Pancreas (tissue), 10 donors: Measurements from ENCODE around the gene CRMP1. TPM values are rescaled to one million over a fixed set of nuclear protein-coding genes. Genes with fewer than 3 reads are reported as not detected.
"Not testable (repeated sequence)": the region's sequence is repeated elsewhere in the genome, so short reads cannot be mapped to it uniquely, and the experiment has no call there.

Experiments
- ATAC-seq, 4 donors: fragments of 200-7000 bp; cut with Tn5 transposase; one replicate each; pipeline versions ENCODE4 v1.8.0 to v1.9.1; 2020; ENCODE audit warnings: mild to moderate bottlenecking in 4 of 4, moderate library complexity in 4 of 4
- DNase-seq, 6 donors: peaks; one replicate each; pipeline ENCODE4 v3.0.0-alpha.2; 2020
- FAIRE-seq: peaks from 2 replicates; lab custom pipeline; 2012; peaks lifted over from hg19 to GRCh38; lab: Jason Lieb, UNC
- H3K27ac ChIP-seq, 4 donors: fragments of 200-600 bp; sonication (generic); 1 replicate in 3 of 4; 2 replicates in 1 of 4; pipeline versions ENCODE4 v1.5.0 to v1.8.0; 2020
- H3K27me3 ChIP-seq, 4 donors: fragments of 200-600 bp; one replicate each; pipeline ENCODE4 v1.8.0; 2021
- H3K36me3 ChIP-seq, 3 donors: fragments of 200-600 bp; sonication (generic) in 1 of 3; one replicate each; pipeline versions ENCODE4 v1.5.0 to v1.8.0; 2020 to 2021
- H3K4me1 ChIP-seq, 3 donors: fragments of 200-600 bp; one replicate each; pipeline ENCODE4 v1.8.0; 2021
- H3K4me3 ChIP-seq, 4 donors: fragments of 200-600 bp; sonication (generic) in 2 of 4; one replicate each; pipeline versions ENCODE4 v1.5.0 to v1.8.0; 2020 to 2021
- H3K9me3 ChIP-seq, 4 donors: fragments of 200-600 bp; one replicate each; pipeline ENCODE4 v1.8.0; 2021
- WGBS, 2 donors: extraction: QIAGEN DNeasy Blood & Tissue Kit; methylation state at CpG; one replicate each; pipeline ENCODE4 v1.1.7; 2013; 5-methylcytosine and 5-hydroxymethylcytosine counted together
- intact Hi-C, 3 donors: fragments of 100-400 bp; cut with DNase I; formaldehyde crosslinking; loops; one replicate each; pipeline versions ENCODE4 v1.11.1 to v1.14.2; 2022
- polyA plus RNA-seq, 2 donors: library from polyadenylated mRNA; stranded (reverse); fragments of 200-250 nt; gene quantifications; one replicate each; pipeline ENCODE4 v1.2.3, GENCODE V29; 2013
- total RNA-seq, 6 donors: library from RNA; stranded (reverse); fragmentation: NEBNext Ultra II Directional in 4 of 6; extraction: Animal tissue kit (Norgen Biotek cat#: 25700) in 4 of 6; gene quantifications; one replicate each; pipeline versions ENCODE4 v1.2.1 to v1.2.4, GENCODE V29; 2021 to 2023
- TF ChIP-seq, protein P1 (sequence below), 4 donors: fragments of 200-600 bp; sonication (generic) in 3 of 4; IDR thresholded peaks; one replicate each; pipeline versions ENCODE4 v1.5.0 to v1.8.0; 2021; ENCODE audit warnings: antibody characterized with exemption in 4 of 4
- donor health status: healthy with polysubstance abuse.
- donor health status: DM: no; HTN: no; CAD: no; lungs with moderate emphysema.
- donor health status: DM: no; HTN: no; CAD: no.
- donor health status: control.
- donor health status: control.
- donor health status: Bipolar disorder and iron deficiency.
- donor health status: DM: yes; HTN: yes; CAD: no.
- donor health status: DM: no; HTN: no; CAD: no.
- donor health status: DM: no; HTN: no; CAD: no.
- donor health status: DM: yes; HTN: yes; CAD: no.

CRMP1 gene
- total and polyA plus RNA-seq, 8 donors, result 0.69 to 21.4 (median 2.6) TPM

DNA sequence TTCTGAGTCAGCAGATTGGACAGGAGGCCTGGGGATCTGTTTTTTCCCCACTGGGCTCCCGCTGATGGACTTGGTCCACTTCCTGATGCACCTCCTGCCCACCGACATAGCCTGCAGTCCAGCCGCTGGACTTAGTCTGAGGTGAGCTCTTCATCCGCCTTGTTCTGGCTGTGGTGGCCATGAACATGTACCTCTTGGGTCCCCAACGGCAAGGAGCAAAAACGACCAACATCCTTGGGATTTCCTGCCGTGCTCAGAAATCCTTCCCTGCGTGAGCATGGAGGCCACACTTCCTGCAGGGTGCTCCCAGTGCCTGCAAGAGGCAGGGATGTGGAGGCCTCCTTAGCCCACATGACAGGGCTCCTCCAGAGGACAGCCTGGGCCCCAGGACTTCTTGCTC, 76.8 kb downstream of the CRMP1 start:
- intact Hi-C loops, result loop anchor here in 1 of 3 donors (10.0 kb wide), 1 partner anchor 761 kb away; the partner anchor contains the start of gene STK32B
- TF ChIP-seq, protein P1, sequence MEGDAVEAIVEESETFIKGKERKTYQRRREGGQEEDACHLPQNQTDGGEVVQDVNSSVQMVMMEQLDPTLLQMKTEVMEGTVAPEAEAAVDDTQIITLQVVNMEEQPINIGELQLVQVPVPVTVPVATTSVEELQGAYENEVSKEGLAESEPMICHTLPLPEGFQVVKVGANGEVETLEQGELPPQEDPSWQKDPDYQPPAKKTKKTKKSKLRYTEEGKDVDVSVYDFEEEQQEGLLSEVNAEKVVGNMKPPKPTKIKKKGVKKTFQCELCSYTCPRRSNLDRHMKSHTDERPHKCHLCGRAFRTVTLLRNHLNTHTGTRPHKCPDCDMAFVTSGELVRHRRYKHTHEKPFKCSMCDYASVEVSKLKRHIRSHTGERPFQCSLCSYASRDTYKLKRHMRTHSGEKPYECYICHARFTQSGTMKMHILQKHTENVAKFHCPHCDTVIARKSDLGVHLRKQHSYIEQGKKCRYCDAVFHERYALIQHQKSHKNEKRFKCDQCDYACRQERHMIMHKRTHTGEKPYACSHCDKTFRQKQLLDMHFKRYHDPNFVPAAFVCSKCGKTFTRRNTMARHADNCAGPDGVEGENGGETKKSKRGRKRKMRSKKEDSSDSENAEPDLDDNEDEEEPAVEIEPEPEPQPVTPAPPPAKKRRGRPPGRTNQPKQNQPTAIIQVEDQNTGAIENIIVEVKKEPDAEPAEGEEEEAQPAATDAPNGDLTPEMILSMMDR (IDR thresholded peaks at IDR 0.05), result no peak
- DNase-seq (no peak), ATAC-seq (no peak), FAIRE-seq (no peak)
- H3K4me1 ChIP-seq, result no peaks in the 10 kb centered on the region
- no peaks in the 10 kb centered on the region for H3K9me3 ChIP-seq
- no peak overlapping the region for H3K4me3 ChIP-seq
- H3K27ac ChIP-seq, result no peak overlapping the region
- H3K36me3 ChIP-seq, result no peaks in the 10 kb centered on the region
- 88 to 89% methylated on average over 8 of the region's 8 CpGs for WGBS, 2 donors
- no peaks in the 10 kb centered on the region for H3K27me3 ChIP-seq

DNA sequence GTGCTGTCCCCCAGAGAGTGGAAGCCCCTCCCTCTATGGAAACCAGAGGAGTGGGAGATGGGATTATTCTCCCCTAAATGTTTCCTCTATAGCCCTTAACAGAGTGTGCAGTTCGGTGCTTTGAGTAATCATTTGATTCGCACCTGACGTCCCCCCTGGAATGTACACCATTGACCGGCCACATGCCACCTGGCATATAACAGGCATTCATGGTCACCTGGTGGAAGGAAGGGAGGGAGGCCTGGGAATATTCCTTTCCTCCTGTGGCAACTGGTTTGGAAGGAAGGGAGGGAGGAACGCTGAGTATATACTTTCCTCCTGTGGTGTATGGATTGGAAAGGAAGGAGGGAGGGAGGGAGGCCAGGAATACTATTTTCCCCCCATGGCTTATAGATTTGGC, 77.2 kb downstream of the CRMP1 start:
- TF ChIP-seq, protein P1 (IDR thresholded peaks at IDR 0.05), result no peak
- Histone ChIP-seq H3K36me3 (no peaks in the 10 kb centered on the region), H3K9me3 (no peaks in the 10 kb centered on the region), H3K4me1 (no peaks in the 10 kb centered on the region), H3K27ac (no peak overlapping the region), H3K27me3 (no peaks in the 10 kb centered on the region), H3K4me3 (no peak overlapping the region)
- 86 to 91% methylated on average over 5 of the region's 5 CpGs for WGBS, 2 donors
- ATAC-seq, result peak in 2 of 4 donors; percentile 54 to 71
- no peak for DNase-seq
- FAIRE-seq, result no peak
- intact Hi-C loops, result loop anchor here in 1 of 3 donors (10.0 kb wide), 1 partner anchor 761 kb away; the partner anchor contains the start of gene STK32B

DNA sequence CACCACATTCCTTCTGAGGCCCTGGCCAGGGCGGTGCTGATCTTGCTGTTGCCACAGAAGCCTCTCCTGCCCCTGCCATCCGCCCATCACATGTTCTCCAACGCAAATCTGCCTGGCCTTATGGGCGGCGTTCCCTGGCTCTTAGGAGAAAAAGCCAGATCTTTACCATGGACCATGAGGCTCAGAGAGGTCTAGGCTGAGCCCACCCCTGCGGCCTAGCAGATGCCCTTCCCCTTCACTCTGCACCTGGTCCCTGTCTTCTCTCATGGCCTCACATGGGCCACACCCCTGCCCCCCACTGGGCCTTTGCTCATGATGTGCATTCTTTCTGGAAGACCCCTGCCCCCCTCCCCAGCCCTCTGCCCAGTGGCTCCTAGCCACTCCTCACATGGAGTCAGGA, 78.5 kb downstream of the CRMP1 start:
- H3K4me1 ChIP-seq, result no peaks in the 10 kb centered on the region
- H3K27me3 ChIP-seq, result no peaks in the 10 kb centered on the region
- no peaks in the 10 kb centered on the region for H3K9me3 ChIP-seq
- WGBS, 2 donors, result 87 to 93% methylated on average over 6 of the region's 6 CpGs
- peaks cover 0 to 11% (median 0%) of the 10 kb centered on the region in 3 donors for H3K36me3 ChIP-seq
- H3K4me3 ChIP-seq, result no peak overlapping the region
- DNase-seq (no peak), FAIRE-seq (no peak), ATAC-seq (no peak)
- H3K27ac ChIP-seq, result no peak overlapping the region
- TF ChIP-seq, protein P1 (IDR thresholded peaks at IDR 0.05), result no peak
- intact Hi-C loops, result loop anchor here in 1 of 3 donors (10.0 kb wide), 1 partner anchor 760 kb away; the partner anchor contains the start of gene STK32B

DNA sequence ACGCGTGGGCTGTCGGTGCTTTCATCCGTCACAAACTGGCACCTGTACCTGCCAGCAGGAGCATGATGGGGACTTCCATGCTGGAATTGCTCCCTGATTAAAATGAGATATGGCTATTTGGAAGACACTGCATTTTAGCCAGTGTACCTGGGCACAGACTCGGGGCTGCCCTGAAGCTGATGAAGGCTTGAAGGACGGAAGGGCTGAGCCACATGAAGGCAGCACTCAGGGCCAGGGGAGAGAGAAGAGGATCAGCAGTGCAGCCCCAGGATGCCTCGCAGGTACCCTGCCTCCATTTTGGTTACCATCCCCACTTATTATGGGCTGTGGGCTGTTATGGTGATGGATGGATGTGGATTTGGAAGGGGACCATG, 79.0 kb downstream of the CRMP1 start:
- H3K4me1 ChIP-seq, result no peaks in the 10 kb centered on the region
- no peaks in the 10 kb centered on the region for H3K9me3 ChIP-seq
- ATAC-seq (no peak), FAIRE-seq (no peak), DNase-seq (no peak)
- H3K27ac ChIP-seq, result no peak overlapping the region
- TF ChIP-seq, protein P1 (IDR thresholded peaks at IDR 0.05), result no peak
- peaks cover 0 to 14% (median 0%) of the 10 kb centered on the region in 3 donors for H3K36me3 ChIP-seq
- no peak overlapping the region for H3K4me3 ChIP-seq
- intact Hi-C loops, result loop anchor here in 1 of 3 donors (10.0 kb wide), 1 partner anchor 759 kb away; the partner anchor contains the start of gene STK32B
- WGBS, 2 donors, result 86 to 92% methylated on average over 7 of the region's 7 CpGs
- no peaks in the 10 kb centered on the region for H3K27me3 ChIP-seq

DNA sequence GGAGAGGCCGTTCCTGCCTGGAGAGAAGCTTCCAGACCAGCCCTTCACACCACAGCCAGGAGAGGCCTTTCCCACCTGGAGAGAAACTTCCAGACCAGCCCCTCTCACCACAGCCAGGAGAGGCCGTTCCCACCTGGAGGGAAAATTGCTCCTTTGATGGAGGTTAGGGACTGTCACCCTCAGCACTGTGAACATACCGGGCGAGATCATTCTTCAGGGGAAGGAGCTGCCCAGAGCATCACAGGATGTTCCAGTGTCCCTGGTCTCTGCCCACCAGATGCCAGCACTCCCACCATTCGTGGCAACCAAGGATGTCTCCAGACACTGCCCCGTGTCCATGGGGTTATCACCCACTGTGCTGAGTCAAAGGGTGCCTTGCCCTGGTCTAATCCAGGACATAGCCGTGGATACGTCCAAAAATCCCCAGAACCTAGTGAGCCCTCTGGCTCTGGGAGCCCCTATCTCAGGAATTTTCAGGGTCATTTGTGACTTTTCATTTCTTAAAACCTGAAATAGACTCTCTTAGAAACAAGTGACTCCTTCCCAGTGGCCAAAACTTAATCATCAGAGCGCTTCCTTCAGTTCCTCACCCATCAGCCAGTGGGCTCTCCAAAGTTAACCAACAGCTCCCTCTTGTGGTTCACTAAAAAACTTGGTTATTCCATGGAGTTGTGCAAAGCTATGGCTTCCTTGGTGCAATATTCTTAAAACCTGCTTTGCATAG, 80.2 kb downstream of the CRMP1 start:
- intact Hi-C loops, result loop anchor here in 1 of 3 donors (10.0 kb wide), 1 partner anchor 758 kb away; the partner anchor contains the start of gene STK32B
- FAIRE-seq, result peak; percentile 47
- no peak overlapping the region for H3K27ac ChIP-seq

DNA sequence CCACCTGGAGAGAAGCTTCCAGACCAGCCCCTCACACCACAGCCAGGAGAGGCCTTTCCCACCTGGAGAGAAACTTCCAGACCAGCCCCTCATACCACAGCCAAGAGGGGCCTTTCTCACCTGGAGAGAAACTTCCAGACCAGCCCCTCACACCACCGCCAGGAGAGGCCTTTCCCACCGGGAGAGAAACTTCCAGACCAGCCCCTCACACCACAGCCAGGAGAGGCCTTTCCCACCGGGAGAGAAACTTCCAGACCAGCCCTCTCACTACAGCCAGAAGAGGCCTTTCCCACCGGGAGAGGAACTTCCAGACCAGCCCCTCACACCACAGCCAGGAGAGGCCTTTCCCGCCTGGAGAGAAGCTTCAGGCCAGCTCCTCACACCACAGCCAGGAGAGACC, 80.8 kb downstream of the CRMP1 start:
- WGBS, 2 donors, result 89 to 91% methylated on average over 5 of the region's 5 CpGs
- H3K9me3 ChIP-seq, result not testable (repeated sequence)

More for the DNA sequence above, 80.2 kb downstream of the CRMP1 start:
- ATAC-seq (peak; percentile 71 to 86 (median 85)), DNase-seq (peak in 1 of 6 donors; percentile 35)
- H3K9me3 ChIP-seq, result no peaks in the 10 kb centered on the region
- TF ChIP-seq, protein P1 (IDR thresholded peaks at IDR 0.05), result peak; percentile 28 to 58 (median 53)
- no peaks in the 10 kb centered on the region for H3K27me3 ChIP-seq
- WGBS, 2 donors, result 77 to 78% methylated on average over 9 of the region's 9 CpGs
- no peaks in the 10 kb centered on the region for H3K4me1 ChIP-seq
- peaks cover 0 to 22% (median 0%) of the 10 kb centered on the region in 3 donors for H3K36me3 ChIP-seq
- H3K4me3 ChIP-seq, result no peak overlapping the region

More for the DNA sequence above, 80.8 kb downstream of the CRMP1 start:
- H3K4me1 ChIP-seq, ATAC-seq, H3K27me3 ChIP-seq, DNase-seq, H3K4me3 ChIP-seq, H3K27ac ChIP-seq, FAIRE-seq: not testable (repeated sequence)
- peaks cover 0 to 22% (median 0%) of the 10 kb centered on the region in 3 donors for H3K36me3 ChIP-seq
- intact Hi-C loops, result loop anchor here in 1 of 3 donors (10.0 kb wide), 1 partner anchor 757 kb away; the partner anchor contains the start of gene STK32B
